SK-N-MC (cell line): ENCODE data around the gene CD40.

Experiments used
- DNase-seq: peaks from one replicate; pipeline ENCODE4 v3.0.0-alpha.2; 2011; ENCODE audit warnings: low read depth, low spot score
- H3K27ac ChIP-seq: fragments of 200-600 bp; sonication (generic); 2 replicates; pipeline ENCODE4 v1.5.1; 2016; ENCODE audit warnings: mixed run types
- H3K36me3 ChIP-seq: fragments of 200-600 bp; sonication (generic); 2 replicates; pipeline ENCODE4 v1.6.1; 2017; ENCODE audit warnings: antibody characterized with exemption, low read length, mixed read lengths; ENCODE audit not compliant: insufficient read depth
- H3K4me3 ChIP-seq: fragments of 200-600 bp; sonication (generic); 2 replicates; pipeline ENCODE4 v1.5.1; 2016
- H3K9ac ChIP-seq: fragments of 200-600 bp; sonication (generic); 2 replicates; pipeline ENCODE4 v1.8.0; 2017; ENCODE audit warnings: mixed run types, mixed read lengths; ENCODE audit not compliant: insufficient read length
- H3K9me3 ChIP-seq: fragments of 200-600 bp; sonication (generic); 2 replicates; pipeline ENCODE4 v1.6.1; 2017; ENCODE audit warnings: low read depth, mild to moderate bottlenecking, antibody characterized with exemption, low read length, moderate library complexity, mixed read lengths
- EZH2 ChIP-seq: fragments of 200-600 bp; sonication (generic); IDR thresholded peaks from one replicate; pipeline ENCODE4 v1.6.1; 2017; ENCODE audit warnings: antibody characterized with exemption
- FOXP2 ChIP-seq: optimal IDR thresholded peaks from 2 replicates; pipeline ENCODE3; 2011; ENCODE audit warnings: mild to moderate bottlenecking, moderate library complexity; ENCODE audit not compliant: insufficient read depth; ENCODE audit errors: extremely low read length, control extremely low read depth
- POLR2AphosphoS5 ChIP-seq: IDR thresholded peaks from 2 replicates; pipeline ENCODE4 v1.6.1; 2012; ENCODE audit warnings: mild to moderate bottlenecking, low read depth, low read length, borderline replicate concordance

CD40 gene

GRCh38 chr20:46145713-46146112 is 27.6 kb downstream of the CD40 start:
- Histone ChIP-seq H3K9ac (no peak overlapping the region), H3K9me3 (no peaks in the 10 kb centered on the region), H3K27ac (no peak overlapping the region), H3K36me3 (no peaks in the 10 kb centered on the region), H3K4me3 (no peak overlapping the region)
- no peak for DNase-seq
- TF ChIP-seq POLR2AphosphoS5 = no peak
- TF ChIP-seq FOXP2 = no peak
- no peak for TF ChIP-seq EZH2

GRCh38 chr20:46148313-46149208 is 30.4 kb downstream of the CD40 start:
- no peak for DNase-seq
- Histone ChIP-seq H3K4me3 (no peak overlapping the region), H3K27ac (no peak overlapping the region), H3K9ac (no peak overlapping the region), H3K9me3 (no peaks in the 10 kb centered on the region), H3K36me3 (no peaks in the 10 kb centered on the region)
- TF ChIP-seq EZH2 (no peak), FOXP2 (no peak), POLR2AphosphoS5 (no peak)

- H3K9ac ChIP-seq = no peak overlapping the region
- TF ChIP-seq EZH2 (no peak), POLR2AphosphoS5 (no peak), FOXP2 (no peak)
- no peaks in the 10 kb centered on the region for H3K9me3 ChIP-seq
- no peak overlapping the region for H3K4me3 ChIP-seq
- no peaks in the 10 kb centered on the region for H3K36me3 ChIP-seq
- DNase-seq = no peak
- H3K27ac ChIP-seq = no peak overlapping the region
These were observed 32.8 kb downstream of the CD40 start for GRCh38 chr20:46150943-46151342.

GRCh38 chr20:46151936-46152335 is 33.8 kb downstream of the CD40 start:
- no peak for DNase-seq
- Histone ChIP-seq H3K9ac (no peak overlapping the region), H3K36me3 (no peaks in the 10 kb centered on the region), H3K27ac (no peak overlapping the region), H3K9me3 (no peaks in the 10 kb centered on the region), H3K4me3 (no peak overlapping the region)
- TF ChIP-seq FOXP2 = no peak
- no peak for TF ChIP-seq EZH2
- TF ChIP-seq POLR2AphosphoS5 = no peak

GRCh38 chr20:46152824-46153586 is 34.9 kb downstream of the CD40 start:
- Histone ChIP-seq H3K4me3 (no peak overlapping the region), H3K36me3 (no peaks in the 10 kb centered on the region)

GRCh38 chr20:46154305-46154704 is 36.2 kb downstream of the CD40 start:
- no peak for DNase-seq
- no peaks in the 10 kb centered on the region for H3K36me3 ChIP-seq
- no peak overlapping the region for H3K9ac ChIP-seq
- TF ChIP-seq EZH2 (no peak), POLR2AphosphoS5 (no peak), FOXP2 (no peak)
- H3K4me3 ChIP-seq = no peak overlapping the region
- H3K27ac ChIP-seq = no peak overlapping the region
- no peaks in the 10 kb centered on the region for H3K9me3 ChIP-seq

More at GRCh38 chr20:46152824-46153586, 34.9 kb downstream of the CD40 start:
- no peak for TF ChIP-seq FOXP2
- no peak for TF ChIP-seq EZH2
- no peak for TF ChIP-seq POLR2AphosphoS5
- no peak overlapping the region for H3K27ac ChIP-seq
- no peaks in the 10 kb centered on the region for H3K9me3 ChIP-seq
- H3K9ac ChIP-seq = no peak overlapping the region
- DNase-seq = no peak

- H3K9ac ChIP-seq = no peak overlapping the region
- no peaks in the 10 kb centered on the region for H3K36me3 ChIP-seq
- H3K9me3 ChIP-seq = no peaks in the 10 kb centered on the region
- TF ChIP-seq POLR2AphosphoS5 (no peak), FOXP2 (no peak), EZH2 (no peak)
- H3K4me3 ChIP-seq = no peak overlapping the region
- H3K27ac ChIP-seq = no peak overlapping the region
- DNase-seq = no peak
These were observed 36.7 kb downstream of the CD40 start for GRCh38 chr20:46154796-46155195.

GRCh38 chr20:46156065-46156464 is 38.0 kb downstream of the CD40 start:
- H3K9me3 ChIP-seq = no peaks in the 10 kb centered on the region
- TF ChIP-seq EZH2 (no peak), FOXP2 (no peak), POLR2AphosphoS5 (no peak)
- no peak overlapping the region for H3K27ac ChIP-seq
- H3K9ac ChIP-seq = no peak overlapping the region
- H3K4me3 ChIP-seq = no peak overlapping the region
- no peak for DNase-seq
- H3K36me3 ChIP-seq = no peaks in the 10 kb centered on the region
